NCI-H69 (cell line): ENCODE measurements around the gene RARG.
"Not testable (repeated sequence)": the region's sequence is repeated elsewhere in the genome, so short reads cannot be mapped to it uniquely, and the experiment has no call there.

Experiments used
- DNase-seq: peaks from one replicate; lab custom pipeline; 2025; lab: John Stamatoyannopoulos, UW

Gene RARG

DNA sequence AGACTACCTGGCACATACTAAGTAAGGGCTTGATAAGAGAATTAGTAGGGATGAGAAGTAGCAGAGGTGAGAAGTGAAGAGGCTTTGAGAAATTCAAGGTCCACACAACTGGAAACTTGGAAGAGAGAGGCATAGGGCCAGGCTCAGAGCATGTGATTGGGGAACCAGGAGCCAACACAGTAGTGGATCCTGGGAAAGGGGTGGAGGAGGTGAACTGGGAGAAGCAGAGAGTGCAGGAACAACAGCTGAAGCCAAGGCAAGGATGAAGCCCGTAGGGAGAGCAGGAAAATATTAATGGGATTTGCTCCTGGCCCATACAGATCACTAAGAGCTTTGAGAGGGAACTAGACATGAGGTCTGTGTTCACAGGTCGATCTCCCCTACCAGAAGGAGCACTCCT, 23.6 kb downstream of the RARG start:
- DNase-seq: no peak

GRCh38 chr12:53207042-53207441, 25.0 kb downstream of the RARG start, which contains the start of gene ITGB7:
ITGB7 (minus strand) TSS chr12:53207251; CDS start chr12:53200443, 6,808 bp downstream.
- DNase-seq: peak; percentile 37

DNA sequence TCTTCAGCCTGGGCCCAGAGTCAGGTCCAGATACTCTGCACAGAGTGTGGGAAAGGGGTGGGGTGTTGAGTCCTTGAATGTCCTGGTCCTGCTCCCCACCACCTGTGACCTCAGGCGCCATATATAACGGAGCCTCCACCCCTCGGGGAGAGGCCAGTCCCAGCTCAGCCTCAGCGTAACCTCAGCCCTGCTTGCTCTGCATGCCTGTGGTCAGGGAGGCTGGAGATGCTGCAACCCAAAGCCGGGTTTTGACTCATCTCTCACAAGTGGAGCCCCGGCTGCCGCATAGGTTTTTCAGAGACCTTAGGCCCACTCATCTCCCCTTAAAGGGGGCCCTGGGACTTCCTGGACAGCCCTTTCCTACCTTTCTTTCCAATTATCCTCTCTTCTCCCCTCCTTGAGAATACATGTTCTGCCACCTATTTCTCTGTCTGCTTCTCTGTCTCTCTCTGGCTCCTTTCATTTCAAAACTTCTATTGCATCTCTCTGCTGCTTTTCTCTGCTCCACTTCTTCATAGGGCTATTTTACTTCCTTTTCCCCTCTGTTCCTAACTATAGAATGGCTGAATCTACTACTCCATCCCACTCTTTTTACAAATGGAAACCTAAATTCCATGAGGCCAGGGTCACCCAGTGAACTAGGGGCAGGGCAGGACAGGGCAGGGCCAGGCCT, 26.1 kb downstream of the RARG start:
- DNase-seq: no peak

GRCh38 chr12:53204351-53204750, 27.7 kb downstream of the RARG start:
- DNase-seq: no peak

GRCh38 chr12:53202316-53202715, 29.7 kb downstream of the RARG start:
- not testable (repeated sequence) for DNase-seq

DNA sequence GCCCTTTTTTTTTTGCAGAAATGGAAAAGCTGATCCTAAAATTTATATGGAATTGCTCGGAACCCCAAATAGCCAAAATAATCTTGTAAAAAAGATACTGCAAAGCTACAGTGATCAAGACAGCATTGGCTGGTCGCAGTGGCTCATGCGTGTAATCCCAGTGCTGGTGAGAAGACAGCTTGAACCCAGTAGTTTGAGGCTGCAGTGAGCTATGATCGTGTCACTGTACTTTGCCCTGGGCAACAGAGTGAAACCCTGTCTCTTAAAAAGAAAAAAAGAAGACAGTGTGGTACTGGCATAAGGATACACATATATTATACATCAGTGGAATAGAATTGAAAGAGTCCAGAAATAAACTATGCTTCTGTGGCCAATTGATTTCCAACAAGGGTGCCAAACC, 30.4 kb downstream of the RARG start:
- DNase-seq: no peak

DNA sequence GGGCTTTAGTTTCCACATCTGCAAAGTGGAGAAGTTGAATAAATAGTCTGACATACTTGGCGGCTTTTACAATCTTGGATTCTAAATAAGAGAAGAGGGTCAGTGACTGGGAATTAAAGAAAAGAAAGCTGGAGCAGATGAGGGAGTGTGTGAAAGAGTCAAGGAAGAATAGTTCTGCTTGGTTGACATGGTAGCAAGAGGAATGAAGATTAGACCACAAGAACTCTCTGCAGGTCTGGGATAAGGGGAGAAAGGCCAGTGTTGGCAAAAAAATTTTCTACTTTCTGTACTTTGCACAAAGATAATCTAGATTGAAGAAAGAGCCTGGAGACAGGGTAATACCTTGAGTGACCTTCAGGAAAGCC, 30.9 kb downstream of the RARG start:
- DNase-seq: no peak

DNA sequence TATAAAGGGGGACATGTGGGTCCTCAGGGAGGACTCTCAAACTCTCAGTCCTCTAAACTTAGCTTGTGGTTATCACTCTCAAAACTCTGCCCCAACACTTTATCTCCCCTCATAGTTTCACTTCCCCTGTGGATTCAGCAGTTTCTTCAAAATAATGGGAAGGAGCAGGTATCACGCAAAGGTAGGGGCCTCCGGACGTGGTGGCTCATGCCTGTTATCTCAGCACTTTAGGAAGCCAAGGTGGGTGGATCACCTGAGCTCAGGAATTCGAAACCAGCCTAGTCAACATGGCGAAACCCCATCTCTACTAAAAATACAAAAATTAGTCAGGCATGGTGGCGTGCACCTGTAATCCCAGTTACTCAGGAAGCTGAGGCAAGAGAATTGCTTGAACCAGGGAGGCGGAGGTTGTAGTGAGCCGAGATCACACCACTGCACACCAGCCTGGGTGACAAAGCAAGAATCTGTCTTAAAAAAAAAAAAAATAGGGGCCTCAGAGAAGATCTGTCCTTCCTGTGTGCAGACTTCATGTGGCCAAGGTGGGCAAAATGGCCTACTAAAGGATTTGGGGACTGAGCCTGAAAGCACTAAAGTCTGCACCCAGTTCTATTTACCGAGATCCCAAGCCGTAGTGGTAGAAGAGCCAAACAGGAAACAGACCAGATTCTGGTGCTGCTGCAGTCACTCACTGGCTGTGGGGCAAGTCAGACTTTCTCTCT, 31.4 kb downstream of the RARG start:
- no peak for DNase-seq

DNA sequence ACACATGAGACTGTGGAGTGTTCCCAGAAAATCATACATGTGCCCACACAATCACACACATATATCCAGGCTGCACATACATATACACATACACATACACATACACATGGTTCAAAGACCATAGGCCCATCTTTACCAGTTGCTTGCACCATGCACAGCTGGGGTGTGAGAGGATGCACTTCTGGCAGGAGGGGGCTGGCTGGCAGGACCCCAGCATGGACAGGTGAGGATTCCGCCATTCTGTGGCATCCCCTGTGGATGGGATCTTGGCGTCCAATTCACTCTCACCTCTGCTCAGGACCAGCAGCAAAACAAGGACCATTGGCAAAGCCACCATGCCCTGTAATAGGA, 31.9 kb downstream of the RARG start:
- no peak for DNase-seq

DNA sequence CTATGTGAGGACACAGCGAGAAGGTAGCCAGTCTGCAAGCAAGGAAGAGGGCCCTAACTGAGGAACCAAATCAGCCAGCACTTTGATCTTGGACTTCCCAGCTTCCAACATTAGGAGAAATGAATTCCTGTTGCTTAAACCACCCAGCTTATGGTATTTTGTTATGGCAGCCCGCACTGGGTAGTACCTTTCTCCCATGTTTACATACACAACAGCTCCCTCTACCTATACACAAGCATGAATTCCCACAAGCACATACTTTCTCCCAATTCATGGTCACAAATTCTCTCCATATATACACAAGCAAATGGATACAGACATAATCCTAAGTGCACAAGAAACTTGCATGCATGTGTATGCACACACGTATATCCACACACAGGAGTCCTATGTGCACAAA, 32.3 kb downstream of the RARG start:
- no peak for DNase-seq

DNA sequence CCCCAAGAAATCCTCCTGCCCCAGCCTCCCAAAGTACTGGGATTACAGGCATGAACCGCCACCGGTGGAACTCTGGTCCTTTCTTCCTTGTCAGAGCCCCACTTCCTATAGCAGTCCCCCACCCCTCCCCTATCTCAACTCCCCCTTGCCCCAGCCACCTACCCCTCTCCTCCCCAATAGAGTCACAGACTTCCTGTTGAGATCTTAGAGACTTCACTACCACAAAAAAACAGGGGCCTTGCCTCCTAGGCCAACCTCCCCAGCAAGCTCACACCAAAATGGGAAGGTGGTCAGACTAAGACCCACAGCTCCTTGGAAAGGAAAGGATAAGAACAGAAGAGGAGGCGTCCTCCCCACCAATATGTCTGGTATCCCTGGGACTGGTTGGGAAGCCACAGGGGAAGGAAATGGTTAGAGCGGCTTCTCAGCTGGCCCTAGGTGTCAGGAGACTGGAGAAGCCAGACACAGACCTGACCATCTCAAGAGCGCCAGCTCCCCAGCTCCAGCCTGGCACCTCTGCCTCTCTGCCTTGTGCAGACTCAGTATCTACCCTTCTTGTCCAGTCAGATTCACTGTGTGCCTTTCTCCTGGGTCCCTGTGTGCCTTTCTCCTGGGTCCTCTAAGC, 33.4 kb downstream of the RARG start:
- DNase-seq: no peak

DNA sequence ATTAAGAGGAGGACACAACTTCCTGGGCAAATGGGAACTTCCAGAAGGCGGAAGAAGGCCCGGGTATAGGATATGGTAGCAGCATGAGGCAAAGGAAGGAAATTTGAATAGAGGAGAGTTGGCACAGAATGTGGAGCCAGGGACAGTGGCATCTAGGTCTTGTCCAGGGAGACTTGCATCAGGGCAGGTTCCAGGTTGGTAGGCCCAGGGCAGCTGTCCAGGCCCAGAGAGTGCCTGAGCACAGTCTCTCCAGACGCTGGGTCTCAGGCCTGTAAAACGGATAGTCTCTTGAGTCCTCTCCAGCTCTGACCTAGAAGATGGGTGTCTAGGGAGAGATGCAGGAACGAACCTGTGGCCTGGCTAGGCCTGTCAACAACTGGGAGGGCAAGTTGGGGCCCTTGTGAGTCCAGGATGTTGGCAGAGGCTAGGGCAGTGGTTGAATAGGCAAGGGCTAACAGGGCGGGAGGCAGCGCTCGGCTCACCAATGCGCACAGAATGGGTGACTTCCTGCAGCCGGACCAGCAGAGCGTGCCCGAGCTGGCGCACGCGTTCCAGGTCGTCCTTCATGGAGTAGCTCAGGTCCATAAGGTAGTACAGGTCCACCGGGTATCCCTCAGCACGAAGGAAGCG, 34.9 kb downstream of the RARG start:
- no peak for DNase-seq

GRCh38 chr12:53196486-53196885, 35.5 kb downstream of the RARG start:
- peak; percentile 58 for DNase-seq

GRCh38 chr12:53195516-53196420, 36.2 kb downstream of the RARG start:
- no peak for DNase-seq

- DNase-seq: no peak
Measured at GRCh38 chr12:53194973-53195372, 37.0 kb downstream of the RARG start.

DNA sequence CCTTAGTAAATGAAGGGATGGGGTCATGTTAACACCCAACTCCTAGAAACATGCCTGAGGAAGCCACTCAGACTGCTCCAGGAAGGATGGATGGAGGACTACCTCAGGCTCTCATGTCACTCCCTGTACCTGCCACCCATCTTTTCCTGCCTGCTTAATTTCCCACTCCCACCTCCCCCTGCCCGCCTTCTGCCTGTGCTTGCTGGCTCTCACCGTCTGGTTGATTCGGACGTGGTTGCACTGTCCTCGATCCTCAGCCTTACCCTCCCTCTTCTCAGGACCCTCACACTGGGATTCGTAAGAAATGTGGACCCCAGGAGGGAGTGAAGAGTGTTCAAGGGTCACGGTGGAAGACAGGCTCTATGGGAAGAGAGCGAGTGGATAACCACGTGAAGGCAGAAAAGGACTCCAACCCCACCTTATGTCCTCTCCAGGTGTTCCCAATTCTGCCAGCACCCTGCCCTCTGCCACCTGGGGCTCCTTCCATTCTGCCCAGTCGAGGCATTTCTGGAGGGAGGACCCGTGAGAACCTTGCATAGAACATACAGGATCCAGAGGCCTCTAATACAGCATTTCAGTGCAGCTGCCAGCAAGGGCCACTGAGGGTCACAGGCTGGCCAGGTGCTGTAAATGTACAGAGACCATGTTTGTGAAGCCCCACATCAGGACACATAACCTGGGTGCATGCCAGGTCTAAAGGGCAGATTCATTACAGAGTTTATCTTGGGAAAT, 37.9 kb downstream of the RARG start:
- no peak for DNase-seq

DNA sequence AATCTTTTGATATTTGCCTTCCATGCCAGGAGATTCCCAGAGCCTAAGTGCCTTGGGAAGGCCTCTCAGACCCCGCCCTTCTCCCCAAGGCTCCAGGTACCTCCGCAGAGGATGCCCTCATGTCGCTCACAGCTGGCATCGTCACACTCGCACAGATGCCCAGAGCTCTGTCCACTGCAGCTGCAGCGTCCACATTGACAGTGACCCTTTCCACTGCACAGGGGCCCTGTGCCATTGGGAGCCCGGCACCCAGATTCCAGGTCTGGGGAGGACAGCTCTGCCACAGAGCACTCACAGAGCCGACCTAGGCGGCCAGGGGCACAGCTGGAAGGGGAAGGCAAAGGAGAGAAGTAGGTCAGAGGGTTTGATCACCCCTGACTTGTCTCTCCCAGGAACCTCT, 39.0 kb downstream of the RARG start:
- DNase-seq: no peak

DNA sequence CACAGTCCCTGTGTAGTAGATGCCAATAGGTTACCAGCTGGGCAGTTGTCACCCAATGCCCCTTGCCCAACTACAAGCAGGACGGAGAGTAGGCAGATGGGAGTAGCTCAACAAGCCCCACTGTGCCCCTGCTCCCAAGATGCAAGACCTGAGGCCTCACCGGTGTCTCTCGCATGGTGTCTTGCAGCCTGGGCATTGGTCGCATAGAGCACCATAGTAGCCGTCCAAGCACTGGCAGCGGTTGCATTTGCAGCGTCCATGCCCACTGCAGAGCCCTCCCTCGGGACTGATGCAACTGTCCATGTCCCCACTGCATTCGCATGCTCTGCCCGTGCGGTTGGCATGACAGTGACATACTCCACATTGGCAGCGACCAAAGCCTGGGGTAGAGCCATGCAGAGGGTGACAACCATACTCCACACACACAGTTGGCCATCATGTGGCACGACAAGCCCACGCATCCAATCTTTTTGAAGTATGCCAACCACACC, 39.4 kb downstream of the RARG start:
- DNase-seq: no peak

GRCh38 chr12:53191885-53192530, 40.0 kb downstream of the RARG start:
- no peak for DNase-seq

- no peak for DNase-seq
Measured at GRCh38 chr12:53191096-53191884, 40.7 kb downstream of the RARG start.
